HL-60 (cell line): ENCODE data around the gene ZRANB3.
"Not testable (repeated sequence)": the region's sequence is repeated elsewhere in the genome, so short reads cannot be mapped to it uniquely, and the experiment has no call there.

Experiments
- CTCF ChIP-seq: IDR thresholded peaks from one replicate; pipeline ENCODE4 v1.5.1; 2011; ENCODE audit warnings: low read length, control low read depth, inconsistent platforms; ENCODE audit not compliant: insufficient read depth
- POLR2AphosphoS5 ChIP-seq: IDR thresholded peaks from 2 replicates; pipeline ENCODE4 v1.6.1; 2012; ENCODE audit warnings: low read depth
- REST ChIP-seq: IDR thresholded peaks from 2 replicates; pipeline ENCODE4 v1.6.1; 2012; ENCODE audit warnings: low read depth; ENCODE audit not compliant: insufficient replicate concordance
- SPI1 ChIP-seq: IDR thresholded peaks from 2 replicates; pipeline ENCODE4 v1.6.1; 2012; ENCODE audit warnings: low read depth, mild to moderate bottlenecking, borderline replicate concordance

GRCh38 chr2:135089597-135089996 is 441.4 kb downstream of the ZRANB3 start:
- not testable (repeated sequence) for TF ChIP-seq CTCF, REST, POLR2AphosphoS5, SPI1
